Body of pancreas (tissue), 4 donors: ENCODE results near the gene IL2RA. TPM values are rescaled to one million over a fixed set of nuclear protein-coding genes. Genes with fewer than 3 reads are reported as not detected.
A peak's percentile ranks its signal among the peaks of the same experiment; 100 is the strongest.
"Not testable (repeated sequence)": the region's sequence is repeated elsewhere in the genome, so short reads cannot be mapped to it uniquely, and the experiment has no call there.

Source experiments
- ATAC-seq: fragments of 150-250 bp; one replicate; pipeline ENCODE4 v1.9.1; 2016
- DNase-seq, 4 donors: peaks; one replicate each; pipeline ENCODE4 v3.0.0-alpha.2; 2019
- H3K27ac ChIP-seq, 4 donors: fragments of 200-600 bp; sonication (generic); 1 replicate in 3 of 4; 2 replicates in 1 of 4; pipeline versions ENCODE4 v1.5.1 to v1.6.1; 2016 to 2019; ENCODE audit warnings: mild to moderate bottlenecking in 1 of 4, mixed read lengths in 1 of 4, moderate library complexity in 1 of 4
- H3K27me3 ChIP-seq, 2 donors: fragments of 200-600 bp; sonication (generic); one replicate each; pipeline ENCODE4 v1.6.0; 2016; ENCODE audit warnings: mild to moderate bottlenecking in 1 of 2
- H3K36me3 ChIP-seq, 2 donors: fragments of 200-600 bp; sonication (generic); replicated peaks in 1 of 2; 2 replicates each; pipeline ENCODE4 v1.5.1; 2016; ENCODE audit warnings: low read depth in 2 of 2; ENCODE audit not compliant: insufficient read depth in 1 of 2
- H3K4me1 ChIP-seq: fragments of 200-600 bp; sonication (generic); one replicate; pipeline ENCODE4 v1.6.0; 2016
- H3K4me3 ChIP-seq, 2 donors: fragments of 200-600 bp; sonication (generic); 1 replicate in 1 of 2; 2 replicates in 1 of 2; pipeline ENCODE4 v1.5.1; 2016 to 2019
- H3K9me3 ChIP-seq, 3 donors: fragments of 200-600 bp; sonication (generic); 1 replicate in 2 of 3; 2 replicates in 1 of 3; pipeline ENCODE4 v1.5.1; 2016
- POLR2A ChIP-seq, 3 donors: fragments of 450-650 bp; IDR thresholded peaks; one replicate each; pipeline ENCODE4 v1.6.1; 2016; ENCODE audit warnings: antibody characterized with exemption in 3 of 3, mild to moderate bottlenecking in 2 of 3
- WGBS, 2 donors: methylation state at CpG; one replicate each; pipeline ENCODE4 v1.1.5; 2017; 5-methylcytosine and 5-hydroxymethylcytosine counted together
- intact Hi-C: fragments of 100-400 bp; cut with DNase I; formaldehyde crosslinking; loops from one replicate; pipeline ENCODE4 v1.15.1; 2023
- total RNA-seq, 2 donors: library from RNA; depleted of rRNA; stranded (reverse); fragments of >200 nt; gene quantifications; one replicate each; pipeline ENCODE4 v1.1.0, GENCODE V29; 2016
- TF ChIP-seq, protein P1 (sequence below), 7 experiments: fragments of 450-650 bp in 4 of 7; fragments of 200-600 bp in 3 of 7; sonication (generic) in 3 of 7; IDR thresholded peaks; one replicate each; pipeline ENCODE4 v1.5.1; 2016 to 2019; ENCODE audit warnings: antibody characterized with exemption in 7 of 7

The IL2RA gene
- total RNA-seq, 2 donors from 2014 or later = 0.52 to 0.99 TPM

DNA sequence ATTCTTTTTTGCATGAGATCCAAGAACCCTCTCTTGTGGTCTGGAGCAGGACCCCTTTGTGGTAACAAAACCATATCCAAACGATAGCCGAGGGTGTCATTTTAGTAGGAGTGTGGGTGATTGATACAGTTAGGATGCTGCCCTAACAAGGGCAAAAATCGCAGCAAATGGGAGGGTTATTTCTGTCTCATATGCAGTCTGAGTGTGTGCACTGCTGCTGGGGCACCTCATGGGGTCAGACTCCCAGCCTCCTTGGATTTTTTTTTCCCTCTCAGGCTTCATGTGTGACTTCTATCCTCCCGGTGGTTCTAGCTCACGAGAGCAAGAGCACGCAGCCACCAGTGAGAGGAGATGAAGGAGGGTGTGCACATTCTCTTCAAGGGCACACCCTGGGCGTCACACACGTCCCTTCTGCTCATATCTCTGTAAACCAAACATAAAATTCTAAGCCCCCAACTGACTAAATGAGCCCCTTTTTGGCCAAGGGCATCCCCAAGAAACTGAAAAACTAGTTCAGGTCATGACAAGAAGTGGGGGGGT lies 56.2 kb downstream of the IL2RA start:
- Histone ChIP-seq H3K36me3 (no peaks in the 10 kb centered on the region), H3K4me3 (no peak overlapping the region), H3K4me1 (no peaks in the 10 kb centered on the region), H3K27ac (no peak overlapping the region), H3K27me3 (no peaks in the 10 kb centered on the region), H3K9me3 (peaks cover 0 to 8% (median 0%) of the 10 kb centered on the region in 3 donors)
- no peak for DNase-seq
- no peak for TF ChIP-seq POLR2A (IDR thresholded peaks at IDR 0.05)
- TF ChIP-seq, protein P1, sequence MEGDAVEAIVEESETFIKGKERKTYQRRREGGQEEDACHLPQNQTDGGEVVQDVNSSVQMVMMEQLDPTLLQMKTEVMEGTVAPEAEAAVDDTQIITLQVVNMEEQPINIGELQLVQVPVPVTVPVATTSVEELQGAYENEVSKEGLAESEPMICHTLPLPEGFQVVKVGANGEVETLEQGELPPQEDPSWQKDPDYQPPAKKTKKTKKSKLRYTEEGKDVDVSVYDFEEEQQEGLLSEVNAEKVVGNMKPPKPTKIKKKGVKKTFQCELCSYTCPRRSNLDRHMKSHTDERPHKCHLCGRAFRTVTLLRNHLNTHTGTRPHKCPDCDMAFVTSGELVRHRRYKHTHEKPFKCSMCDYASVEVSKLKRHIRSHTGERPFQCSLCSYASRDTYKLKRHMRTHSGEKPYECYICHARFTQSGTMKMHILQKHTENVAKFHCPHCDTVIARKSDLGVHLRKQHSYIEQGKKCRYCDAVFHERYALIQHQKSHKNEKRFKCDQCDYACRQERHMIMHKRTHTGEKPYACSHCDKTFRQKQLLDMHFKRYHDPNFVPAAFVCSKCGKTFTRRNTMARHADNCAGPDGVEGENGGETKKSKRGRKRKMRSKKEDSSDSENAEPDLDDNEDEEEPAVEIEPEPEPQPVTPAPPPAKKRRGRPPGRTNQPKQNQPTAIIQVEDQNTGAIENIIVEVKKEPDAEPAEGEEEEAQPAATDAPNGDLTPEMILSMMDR (IDR thresholded peaks at IDR 0.05) = no peak
- no peak for ATAC-seq
- intact Hi-C loops = no loop called here
- 65 to 82% methylated on average over 3 to 8 of the region's 8 CpGs for WGBS, 2 donors

DNA sequence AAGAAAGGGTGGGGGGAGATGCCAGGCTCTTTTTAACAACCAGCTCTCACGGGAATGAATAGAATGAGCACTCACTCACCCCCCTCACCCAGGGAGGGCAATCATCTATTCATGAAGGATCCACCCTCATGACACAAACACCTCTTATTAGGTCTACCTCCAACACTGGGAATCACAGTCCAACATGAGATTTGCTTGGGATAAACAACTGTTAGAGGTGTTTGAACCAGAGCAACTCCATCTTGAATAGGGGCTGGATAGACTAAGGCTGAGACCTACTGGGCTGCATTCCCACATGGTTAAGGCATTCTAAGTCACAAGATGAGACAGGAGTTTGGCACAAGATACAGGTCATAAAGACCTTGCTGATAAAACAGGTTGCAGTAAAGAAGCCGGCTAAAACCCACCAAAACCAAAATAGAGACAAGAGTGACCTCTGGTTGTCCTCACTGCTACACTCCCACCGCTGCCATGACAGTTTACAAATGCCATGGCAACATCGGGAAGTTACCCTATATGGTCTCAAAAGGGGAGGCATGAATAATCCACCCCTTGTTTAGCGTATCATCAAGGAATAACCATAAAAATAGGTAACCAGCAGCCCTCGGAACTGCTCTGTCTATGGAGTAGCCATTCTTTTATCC lies 56.9 kb downstream of the IL2RA start:
- H3K9me3 ChIP-seq, H3K4me3 ChIP-seq, H3K36me3 ChIP-seq, ATAC-seq, H3K4me1 ChIP-seq, intact Hi-C loops, DNase-seq, H3K27me3 ChIP-seq, H3K27ac ChIP-seq: not testable (repeated sequence)
- 60% methylated on average over 6 of the region's 6 CpGs for WGBS, 2 donors

DNA sequence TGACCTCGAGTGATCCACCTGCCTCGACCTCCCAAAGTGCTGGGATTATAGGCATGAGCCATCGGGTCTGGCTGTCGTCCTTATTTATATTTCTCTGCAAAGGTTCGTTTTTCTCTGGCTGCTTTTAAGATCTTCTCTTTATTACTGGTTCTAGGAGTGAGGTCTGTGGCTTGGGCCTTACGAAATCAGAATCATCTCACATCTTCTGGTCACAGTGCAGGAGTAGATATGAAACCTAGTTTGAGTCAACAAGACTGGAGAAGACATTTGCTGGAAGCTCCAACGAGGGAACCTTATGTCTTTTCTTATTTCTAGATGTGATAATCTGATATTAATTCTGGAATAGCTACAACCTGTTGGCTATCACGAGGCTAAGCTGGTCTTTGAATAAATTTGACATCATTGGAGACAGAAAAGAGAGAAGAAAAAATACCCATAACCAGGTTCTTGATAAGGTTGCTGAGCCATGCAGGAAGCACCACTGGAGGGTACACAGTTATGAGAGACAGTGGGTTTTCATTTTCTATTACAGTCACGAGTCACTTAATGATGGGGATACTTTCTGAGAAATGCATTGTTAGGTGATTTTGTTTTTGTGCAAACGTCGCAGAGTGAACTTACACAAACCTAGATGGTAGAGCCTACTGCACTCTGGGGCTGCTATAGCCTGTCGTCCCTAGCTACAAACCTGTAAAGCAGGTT lies 59.2 kb downstream of the IL2RA start:
- no peak for DNase-seq
- 71% methylated on average over 12 of the region's 12 CpGs for WGBS, 2 donors
- Histone ChIP-seq H3K9me3 (peaks cover 0 to 8% (median 0%) of the 10 kb centered on the region in 3 donors), H3K27me3 (no peaks in the 10 kb centered on the region), H3K4me1 (no peaks in the 10 kb centered on the region), H3K27ac (no peak overlapping the region), H3K36me3 (no peaks in the 10 kb centered on the region), H3K4me3 (no peak overlapping the region)
- ATAC-seq = no peak
- intact Hi-C loops = no loop called here
- TF ChIP-seq POLR2A (IDR thresholded peaks at IDR 0.05) = no peak
- TF ChIP-seq, protein P1 (IDR thresholded peaks at IDR 0.05) = no peak

DNA sequence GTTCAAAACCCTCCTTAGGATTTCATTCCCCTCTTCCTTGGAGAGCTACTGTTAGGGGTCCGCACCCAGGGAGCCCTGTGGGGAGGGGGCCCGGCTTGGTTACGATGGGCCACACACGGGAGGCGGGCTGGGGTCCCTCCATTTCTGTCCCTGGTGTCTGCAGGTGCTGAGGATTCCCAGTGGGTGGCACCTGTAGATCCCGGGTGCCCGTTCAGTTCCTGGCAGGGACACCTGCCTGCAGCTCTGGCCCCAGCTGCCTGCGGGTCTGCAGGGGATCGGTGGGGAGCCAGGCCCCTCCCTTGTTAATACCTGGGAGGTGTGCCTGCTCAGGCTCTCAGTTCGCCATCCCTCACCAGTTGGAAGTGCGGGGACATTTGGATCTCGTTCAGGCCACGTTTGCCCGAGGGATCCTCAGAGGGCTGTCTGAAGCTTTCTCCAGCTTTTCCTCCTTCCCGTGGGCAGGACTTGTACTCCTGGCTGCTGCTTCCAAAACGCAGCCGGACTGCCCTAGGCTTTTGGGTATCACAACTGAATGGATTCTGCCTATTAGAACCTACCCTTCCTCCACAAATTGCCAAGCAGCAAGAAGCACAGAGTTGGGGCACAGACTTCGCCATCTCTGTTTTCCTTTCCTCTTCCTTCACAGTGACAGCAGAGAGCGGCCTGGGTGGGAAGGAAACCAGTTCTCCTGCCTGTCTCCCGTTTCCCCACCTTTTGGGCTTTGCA lies 62.6 kb downstream of the IL2RA start:
- TF ChIP-seq, protein P1 (IDR thresholded peaks at IDR 0.05) = no peak
- TF ChIP-seq POLR2A (IDR thresholded peaks at IDR 0.05) = no peak
- ATAC-seq = peak; percentile 48
- WGBS, 2 donors = 43 to 49% methylated on average over 11 to 16 of the region's 20 CpGs
- H3K36me3 ChIP-seq = no peaks in the 10 kb centered on the region
- peak in 2 of 4 donors; percentile 21 to 51 for DNase-seq
- no peaks in the 10 kb centered on the region for H3K27me3 ChIP-seq
- H3K27ac ChIP-seq = no peak overlapping the region
- intact Hi-C loops = no loop called here
- H3K4me1 ChIP-seq = no peaks in the 10 kb centered on the region
- H3K4me3 ChIP-seq = no peak overlapping the region
- H3K9me3 ChIP-seq = no peaks in the 10 kb centered on the region

DNA sequence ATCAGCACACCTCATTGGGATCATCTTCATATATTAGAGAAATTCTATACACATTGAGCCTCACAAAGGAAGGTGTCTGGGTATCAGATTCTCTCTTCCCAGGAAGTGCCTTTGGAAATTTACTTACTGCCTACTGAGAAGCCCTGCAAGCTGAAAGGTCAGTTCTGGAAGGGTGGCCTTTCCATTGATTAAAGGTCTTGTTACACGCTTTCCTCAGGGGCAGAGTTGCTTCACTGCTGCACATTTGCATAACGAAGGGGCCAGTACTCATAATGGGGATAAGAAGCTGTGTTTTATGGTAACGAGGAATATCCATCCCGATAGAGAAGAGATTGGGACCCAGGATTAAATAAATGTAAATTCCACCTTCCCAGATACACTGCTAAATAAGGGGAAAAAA lies 65.5 kb downstream of the IL2RA start:
- Histone ChIP-seq H3K36me3 (no peaks in the 10 kb centered on the region), H3K27me3 (no peaks in the 10 kb centered on the region), H3K4me1 (no peaks in the 10 kb centered on the region), H3K27ac (no peak overlapping the region), H3K9me3 (no peaks in the 10 kb centered on the region), H3K4me3 (no peak overlapping the region)
- TF ChIP-seq, protein P1 (IDR thresholded peaks at IDR 0.05) = no peak
- no peak for TF ChIP-seq POLR2A (IDR thresholded peaks at IDR 0.05)
- 74 to 87% methylated on average over 4 of the region's 4 CpGs for WGBS, 2 donors
- DNase-seq (no peak), ATAC-seq (no peak)
- intact Hi-C loops = no loop called here
